ENCODE data around the gene PTPRG. TPM values are rescaled to one million over a fixed set of nuclear protein-coding genes. Genes with fewer than 3 reads are reported as not detected.
A peak's percentile ranks its signal among the peaks of the same experiment; 100 is the strongest.

Gene PTPRG
- total and polyA plus RNA-seq, 7 donors, result 0.69 to 76.3 (median 62.7) TPM

GRCh38 chr3:62153231-62153630 is 591.9 kb downstream of the PTPRG start:
- 85 to 91% methylated on average over 1 of the region's 1 CpG for WGBS, 2 donors
- peaks cover 0 to 9% (median 1%) of the 10 kb centered on the region in 4 donors for H3K4me1 ChIP-seq
- H3K4me3 ChIP-seq, result no peak overlapping the region
- no peak overlapping the region for H3K27ac ChIP-seq
- intact Hi-C loops (cut with DNase I), result no loop called here
- peaks cover 0 to 9% (median 0%) of the 10 kb centered on the region in 4 donors for H3K36me3 ChIP-seq
- DNase-seq, result no peak
- no peaks in the 10 kb centered on the region for H3K9me3 ChIP-seq
- H3K27me3 ChIP-seq, result no peaks in the 10 kb centered on the region
- TF ChIP-seq EP300 (IDR thresholded peaks at IDR 0.05) (no peak), POLR2AphosphoS5 (IDR thresholded peaks at IDR 0.05) (no peak), CTCF (IDR thresholded peaks at IDR 0.05) (no peak), POLR2A (IDR thresholded peaks at IDR 0.05) (no peak)

- 87 to 91% methylated on average over 13 of the region's 13 CpGs for WGBS, 2 donors
- intact Hi-C loops (cut with DNase I), result no loop called here
- peaks cover 0 to 21% (median 15%) of the 10 kb centered on the region in 4 donors for H3K4me1 ChIP-seq
- no peak for TF ChIP-seq EP300 (IDR thresholded peaks at IDR 0.05)
- no peak for TF ChIP-seq POLR2AphosphoS5 (IDR thresholded peaks at IDR 0.05)
- no peak for TF ChIP-seq CTCF (IDR thresholded peaks at IDR 0.05)
- no peak for TF ChIP-seq POLR2A (IDR thresholded peaks at IDR 0.05)
- no peaks in the 10 kb centered on the region for H3K27me3 ChIP-seq
- DNase-seq, result no peak
- no peak overlapping the region for H3K4me3 ChIP-seq
- H3K9me3 ChIP-seq, result no peaks in the 10 kb centered on the region
- no peak overlapping the region for H3K27ac ChIP-seq
- peaks cover 0 to 9% (median 0%) of the 10 kb centered on the region in 4 donors for H3K36me3 ChIP-seq
Observed at GRCh38 chr3:62154457-62155148, 593.2 kb downstream of the PTPRG start.

GRCh38 chr3:62159056-62159708 is 597.8 kb downstream of the PTPRG start:
- no peak for TF ChIP-seq EP300 (IDR thresholded peaks at IDR 0.05)
- TF ChIP-seq CTCF (IDR thresholded peaks at IDR 0.05), result no peak
- no peak for TF ChIP-seq POLR2AphosphoS5 (IDR thresholded peaks at IDR 0.05)
- TF ChIP-seq POLR2A (IDR thresholded peaks at IDR 0.05), result no peak
- intact Hi-C loops (cut with DNase I), result no loop called here
- H3K36me3 ChIP-seq, result peaks cover 0 to 9% (median 0%) of the 10 kb centered on the region in 4 donors
- H3K4me1 ChIP-seq, result peaks cover 0 to 37% (median 34%) of the 10 kb centered on the region in 4 donors
- H3K4me3 ChIP-seq, result no peak overlapping the region
- 83 to 90% methylated on average over 4 of the region's 4 CpGs for WGBS, 2 donors
- H3K27ac ChIP-seq, result peak overlapping the region; percentile 63 to 73 (median 70)
- H3K9me3 ChIP-seq, result no peaks in the 10 kb centered on the region
- H3K27me3 ChIP-seq, result no peaks in the 10 kb centered on the region
- DNase-seq, result no peak

GRCh38 chr3:62159709-62160092 is 598.3 kb downstream of the PTPRG start:
- TF ChIP-seq POLR2AphosphoS5 (IDR thresholded peaks at IDR 0.05) (peak in 3 of 4 donors; percentile 70 to 75 (median 71)), EP300 (IDR thresholded peaks at IDR 0.05) (peak in 3 of 4 donors; percentile 31 to 55 (median 45)), CTCF (IDR thresholded peaks at IDR 0.05) (no peak), POLR2A (IDR thresholded peaks at IDR 0.05) (no peak)
- Histone ChIP-seq H3K4me3 (no peak overlapping the region), H3K9me3 (no peaks in the 10 kb centered on the region), H3K27ac (peak overlapping the region; percentile 63 to 73 (median 70)), H3K36me3 (peaks cover 0 to 9% (median 0%) of the 10 kb centered on the region in 4 donors), H3K4me1 (peaks cover 0 to 40% (median 34%) of the 10 kb centered on the region in 4 donors), H3K27me3 (no peaks in the 10 kb centered on the region)
- 77 to 85% methylated on average over 6 of the region's 6 CpGs for WGBS, 2 donors
- intact Hi-C loops (cut with DNase I), result no loop called here
- peak; percentile 87 for DNase-seq
